Skin of body (tissue), 2 donors: Measurements from ENCODE around the gene OSBPL8. TPM values are rescaled to one million over a fixed set of nuclear protein-coding genes. Genes with fewer than 3 reads are reported as not detected.

Experiments
- DNase-seq: peaks from one replicate; lab custom pipeline; 2025; lab: John Stamatoyannopoulos, UW
- total RNA-seq: library from RNA; depleted of rRNA; stranded (reverse); fragments of >200 nt; gene quantifications from one replicate; pipeline ENCODE4 v1.2.3, GENCODE V29; 2014

Gene OSBPL8
- total RNA-seq, 1 donor from 2014 or later: 84.0 TPM

DNA sequence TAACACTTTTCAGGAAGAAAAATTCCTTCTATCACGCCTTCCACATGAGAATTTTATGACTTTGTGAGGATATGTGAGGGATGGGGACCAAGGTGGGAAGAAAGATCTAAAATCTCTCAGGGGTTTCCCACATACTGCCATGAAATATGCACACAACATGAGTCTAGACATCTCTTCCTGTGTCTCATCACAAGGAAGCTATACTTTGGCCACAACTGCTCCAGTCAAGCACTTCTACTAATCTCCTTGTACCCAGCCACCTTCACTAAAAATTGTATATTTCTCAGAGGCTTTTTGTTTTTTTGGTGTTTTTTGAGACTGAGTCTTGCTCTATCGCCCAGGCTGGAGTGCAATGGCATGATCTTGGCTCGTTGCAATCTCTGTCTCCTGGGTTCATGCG, 3.2 kb downstream of the OSBPL8 start:
- no peak for DNase-seq

DNA sequence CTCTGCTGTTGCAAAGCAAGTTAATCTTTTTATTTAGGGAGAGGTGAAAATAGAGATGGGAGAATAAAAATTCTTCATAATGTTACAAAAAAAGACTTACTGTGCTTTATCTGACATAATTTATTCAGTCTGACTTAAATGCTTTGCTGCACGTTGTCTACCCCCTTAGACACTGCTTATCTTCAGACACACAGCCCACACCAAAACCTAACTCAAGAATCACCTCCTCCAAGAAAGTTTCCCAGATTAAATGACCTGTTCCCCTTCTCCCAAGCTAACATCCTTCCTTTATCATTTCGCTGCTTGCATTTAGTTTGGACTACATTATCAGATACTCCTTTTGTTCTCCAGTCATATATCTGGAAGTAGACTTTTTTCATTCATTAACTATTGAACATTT, 3.8 kb downstream of the OSBPL8 start:
- no peak for DNase-seq

DNA sequence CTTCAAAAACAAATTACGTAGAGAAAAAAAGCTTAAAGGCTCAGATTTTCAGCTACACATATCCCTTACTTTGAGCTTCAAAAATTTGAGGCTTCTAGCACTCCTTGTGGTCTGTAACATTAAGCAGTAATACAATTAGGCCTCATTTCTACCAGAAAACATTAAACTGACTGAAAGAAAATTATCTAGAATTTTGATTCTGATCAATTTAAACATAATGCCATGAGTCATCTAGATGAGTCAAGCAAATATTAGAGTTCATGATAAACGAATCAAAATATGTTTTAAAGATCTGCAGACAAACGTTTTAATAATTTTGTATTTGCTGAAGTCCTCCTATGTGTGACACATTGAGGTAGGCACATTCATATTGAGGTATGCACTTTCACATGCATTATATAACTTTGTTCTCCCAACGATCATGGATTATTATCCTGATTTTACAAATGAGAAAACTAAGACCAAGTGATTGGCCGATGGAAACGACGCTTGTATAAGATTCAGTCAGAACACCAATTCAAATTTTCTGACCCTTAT, 4.3 kb downstream of the OSBPL8 start:
- DNase-seq: no peak

DNA sequence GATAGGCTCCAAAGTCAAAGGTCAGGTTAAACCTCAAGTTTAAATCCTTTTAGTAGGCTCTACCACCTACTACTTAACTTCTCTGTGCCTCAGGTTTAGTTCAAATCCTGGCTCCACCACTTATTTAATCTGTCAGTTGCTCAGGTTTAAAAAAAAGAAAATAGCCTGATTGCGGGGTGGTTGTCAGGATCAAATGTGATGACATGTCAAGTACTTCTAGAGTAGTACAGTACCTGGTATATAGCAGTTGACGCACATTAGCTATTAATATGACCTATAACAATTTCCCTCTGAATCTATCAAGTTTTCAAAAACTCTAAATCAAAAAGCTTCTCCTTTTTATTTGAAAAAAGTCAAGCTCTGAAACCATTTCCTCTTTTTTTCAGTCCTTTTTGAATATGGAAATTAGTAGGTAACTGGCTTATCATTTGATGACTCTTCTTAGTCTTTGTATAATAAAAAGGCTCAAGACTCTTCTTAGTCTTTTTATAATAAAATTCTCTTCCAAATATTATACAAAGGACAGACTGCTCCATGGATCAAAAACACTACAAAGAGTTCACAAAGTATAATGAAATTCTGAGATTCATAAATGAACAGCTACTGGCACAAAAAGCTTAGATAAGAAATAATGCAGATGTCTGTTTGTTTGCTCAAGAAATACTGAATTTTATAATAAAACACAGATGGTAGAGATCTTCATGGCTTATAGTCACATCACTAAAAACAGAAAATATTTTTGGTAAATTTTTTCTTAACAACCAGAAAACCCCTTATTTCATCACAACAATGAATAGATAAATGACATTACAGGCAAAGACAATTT, 5.0 kb downstream of the OSBPL8 start:
- DNase-seq: no peak

DNA sequence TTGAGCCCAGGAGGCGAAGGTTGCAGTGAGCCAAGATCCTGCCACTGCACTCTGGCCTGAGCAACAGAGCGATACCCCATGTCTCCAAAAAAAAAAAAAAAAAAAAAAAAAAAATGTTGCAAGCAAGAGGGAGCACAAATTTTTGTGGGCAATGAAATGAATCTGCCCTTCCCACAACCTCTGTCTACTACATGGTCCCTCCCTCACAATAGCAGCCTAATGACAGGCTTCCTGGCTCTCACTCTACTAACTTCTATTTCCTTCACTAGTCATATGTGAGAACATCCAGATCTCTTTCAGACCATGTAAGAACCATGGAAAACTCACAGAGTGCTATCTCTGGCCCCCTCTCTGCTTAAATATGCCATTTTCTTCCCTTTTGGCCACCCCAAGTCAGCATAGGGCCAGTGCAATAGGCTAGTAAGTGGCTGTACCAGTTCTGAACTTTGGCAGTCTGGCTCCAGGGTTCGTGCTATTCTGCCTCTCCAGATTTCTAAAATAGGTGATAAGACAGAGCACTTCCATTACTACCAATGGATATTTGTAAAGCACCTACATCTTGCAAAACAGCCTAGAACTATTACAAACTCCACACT, 7.1 kb downstream of the OSBPL8 start:
- DNase-seq: no peak

DNA sequence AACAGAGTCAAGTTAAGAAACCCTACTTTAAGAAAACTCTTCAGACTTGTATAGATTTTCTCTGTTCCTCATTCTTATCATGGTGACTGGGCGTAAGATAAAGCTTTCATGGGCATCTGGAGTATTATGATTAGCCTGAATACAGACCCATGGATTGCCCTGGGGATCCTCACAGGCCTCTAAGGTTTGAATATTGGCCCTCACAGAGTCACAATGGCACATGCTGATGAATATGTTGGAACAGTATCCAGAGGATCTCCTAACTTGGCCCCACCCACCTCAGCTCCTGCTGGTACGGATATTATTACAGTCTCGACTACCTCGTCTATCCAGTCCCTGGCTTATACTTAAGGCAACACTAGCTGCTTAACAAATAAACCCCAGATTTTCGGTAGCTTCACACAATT, 8.1 kb downstream of the OSBPL8 start:
- no peak for DNase-seq

DNA sequence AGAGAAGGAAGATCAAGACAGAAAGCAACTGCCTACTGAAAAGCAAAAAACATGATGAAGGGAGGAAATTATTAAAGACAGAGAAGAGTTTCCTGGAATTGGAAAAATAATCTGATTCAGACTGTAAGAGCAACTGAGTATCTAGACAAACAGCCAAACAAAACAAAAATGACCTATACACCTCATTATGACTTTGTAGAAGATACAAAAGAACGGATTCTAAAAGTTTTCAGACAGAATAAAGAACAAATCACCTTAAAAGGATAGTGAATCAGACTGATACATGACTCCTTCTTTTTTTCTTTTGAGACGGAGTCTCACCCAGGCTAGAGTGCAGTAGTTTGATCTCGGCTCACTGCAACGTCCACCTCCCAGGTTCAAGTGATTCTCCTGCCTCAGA, 10.4 kb downstream of the OSBPL8 start:
- DNase-seq: no peak

DNA sequence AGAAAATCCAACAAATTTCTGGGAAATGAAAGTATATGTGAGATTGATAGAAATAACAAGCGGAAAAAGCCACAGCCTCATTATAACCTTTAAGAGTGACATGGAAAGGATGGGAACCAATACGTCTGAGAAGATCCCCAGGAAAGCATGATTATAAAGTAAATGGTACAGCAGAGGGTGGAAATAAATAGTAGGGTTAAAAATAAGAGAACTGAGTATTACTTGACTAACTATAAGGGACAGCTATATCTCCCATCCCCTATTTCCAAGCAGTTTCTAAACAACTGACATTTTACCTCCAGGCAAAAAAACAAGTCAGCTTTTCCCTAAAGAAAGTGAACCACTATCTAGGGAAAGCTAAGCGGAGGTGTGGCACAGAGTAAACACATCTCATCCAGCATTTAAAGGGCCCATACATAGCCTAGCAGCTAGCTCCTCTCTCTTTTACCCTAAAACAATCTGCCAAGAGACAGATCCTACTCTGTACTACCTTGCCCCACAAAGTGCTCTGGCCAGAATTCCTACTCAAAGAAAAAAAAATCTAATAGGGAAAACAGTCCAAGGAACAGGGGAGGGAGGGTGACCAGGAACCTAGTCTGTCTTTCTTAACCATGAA, 11.2 kb downstream of the OSBPL8 start:
- no peak for DNase-seq

DNA sequence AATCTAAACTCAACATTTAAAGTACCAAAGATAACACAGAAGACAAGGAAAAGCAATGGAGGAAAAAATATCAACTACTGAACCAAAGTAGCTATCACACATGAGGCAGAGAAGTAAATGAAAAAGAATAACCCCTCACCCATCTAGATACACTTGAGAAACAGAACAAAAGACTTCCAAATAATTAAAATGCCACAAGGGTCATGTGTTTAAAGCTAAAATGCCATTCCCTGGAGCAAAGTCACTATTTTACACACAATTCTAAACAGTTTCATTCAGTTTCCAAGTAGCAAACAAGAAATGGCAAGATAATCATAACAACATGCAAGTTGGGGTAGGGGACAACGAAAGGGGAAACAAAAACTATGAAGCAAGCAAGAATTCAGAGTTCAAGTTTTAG, 12.0 kb downstream of the OSBPL8 start:
- no peak for DNase-seq

DNA sequence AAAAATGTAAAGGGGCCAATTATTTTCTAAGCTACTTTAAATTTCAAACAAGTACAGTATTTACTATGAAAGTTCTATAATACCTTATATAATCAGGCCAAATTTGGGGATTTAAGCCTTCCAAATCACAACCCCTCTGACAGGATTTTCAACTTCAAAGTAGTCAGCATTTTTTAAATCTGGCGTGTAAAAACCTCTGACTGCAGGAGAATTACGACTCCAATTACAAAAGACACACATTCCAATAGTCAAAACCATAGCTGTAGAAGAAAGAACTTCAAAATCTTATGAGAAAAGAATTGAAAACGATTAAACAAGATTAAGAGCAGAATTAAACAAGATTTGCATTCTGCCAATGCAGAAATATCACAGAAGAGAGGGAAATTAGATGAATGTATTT, 12.7 kb downstream of the OSBPL8 start:
- DNase-seq: no peak

DNA sequence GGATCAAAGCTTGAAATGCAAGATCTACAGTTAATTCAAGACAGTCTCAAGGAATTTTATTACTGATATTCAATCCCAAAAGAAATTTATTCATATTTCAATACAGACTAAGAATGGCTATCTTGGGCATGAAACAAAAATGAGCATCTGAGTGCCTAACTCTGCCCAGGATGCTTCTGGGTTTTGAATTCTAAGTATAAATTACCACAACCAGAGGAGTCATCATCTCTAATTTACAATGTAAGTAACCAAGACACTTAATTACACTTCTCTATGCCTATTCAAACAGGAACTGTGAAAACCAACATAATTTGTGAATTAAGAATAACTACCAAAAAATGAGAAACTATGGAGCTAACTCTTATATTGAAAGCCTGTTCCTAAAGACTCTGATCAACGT, 14.1 kb downstream of the OSBPL8 start:
- DNase-seq: no peak

DNA sequence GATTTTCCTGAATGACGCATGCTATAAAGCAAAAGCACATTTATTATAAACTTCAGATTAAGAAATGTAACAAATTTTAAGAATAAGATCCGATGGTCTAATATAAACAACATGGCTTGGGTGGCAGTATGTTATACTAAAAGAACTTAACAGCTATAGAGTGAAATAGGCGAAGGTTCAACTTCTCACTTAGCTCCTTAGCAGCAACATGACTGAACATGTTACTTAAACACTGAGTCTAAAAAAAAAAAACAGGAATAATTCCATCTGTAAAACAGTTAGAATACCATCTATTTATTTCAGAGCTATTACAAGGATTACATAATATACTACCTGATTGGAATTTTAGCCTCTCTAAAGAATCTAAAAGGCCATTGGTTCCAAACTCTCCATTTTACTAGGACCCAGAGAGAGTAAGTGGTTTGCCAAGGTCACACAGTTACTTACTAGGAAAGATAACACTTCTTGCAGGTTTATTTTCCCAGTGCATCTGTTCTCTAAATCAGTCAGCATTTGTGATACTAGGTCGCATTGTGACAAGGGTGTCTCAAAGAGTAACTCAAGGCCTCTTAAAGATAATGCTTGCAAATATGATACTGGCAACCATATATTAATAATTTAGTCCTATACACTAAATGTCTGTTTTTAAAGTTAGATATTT, 14.8 kb downstream of the OSBPL8 start:
- DNase-seq: no peak

DNA sequence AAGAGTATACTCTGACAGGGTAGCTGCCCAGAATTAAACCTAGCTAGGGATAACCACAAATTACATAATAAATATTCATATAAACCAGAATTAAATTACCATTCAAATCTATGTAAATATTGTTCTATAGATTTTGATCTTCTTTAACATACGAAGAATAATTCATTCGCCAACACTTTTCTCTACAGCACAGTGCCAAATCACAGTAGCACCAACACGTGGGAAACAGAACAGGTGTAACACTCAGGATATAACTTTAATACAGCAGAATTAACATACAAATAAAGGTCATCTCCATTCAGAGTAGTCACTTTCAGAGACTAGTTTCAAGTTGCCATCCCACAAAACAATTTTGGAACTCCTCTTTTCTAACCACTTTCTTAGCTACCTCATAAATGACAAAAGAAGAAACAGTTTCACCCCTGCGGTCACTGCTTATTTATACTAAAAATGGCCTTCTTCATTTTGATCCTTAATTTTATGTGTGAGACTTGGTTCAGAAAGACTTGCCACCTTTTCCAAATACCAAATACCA, 15.7 kb downstream of the OSBPL8 start:
- no peak for DNase-seq

DNA sequence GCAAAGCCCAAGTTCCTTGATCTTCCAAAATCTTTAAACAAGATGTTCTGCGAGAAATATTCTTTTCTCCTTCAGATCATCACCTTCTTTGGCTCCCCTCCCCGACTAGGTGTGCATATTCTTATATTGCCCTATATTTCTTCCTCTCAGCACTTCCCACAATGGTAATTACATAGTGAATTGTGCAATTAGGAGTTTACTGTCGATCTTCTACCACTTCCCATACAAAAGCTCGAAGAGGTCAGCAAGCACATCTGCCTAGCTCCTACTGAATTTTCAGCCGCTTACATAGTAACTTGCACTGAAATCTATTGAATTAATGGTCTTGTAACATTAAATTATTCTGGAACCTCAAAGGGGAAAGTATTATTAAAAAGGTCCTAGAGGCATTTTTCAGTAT, 16.7 kb downstream of the OSBPL8 start:
- no peak for DNase-seq

DNA sequence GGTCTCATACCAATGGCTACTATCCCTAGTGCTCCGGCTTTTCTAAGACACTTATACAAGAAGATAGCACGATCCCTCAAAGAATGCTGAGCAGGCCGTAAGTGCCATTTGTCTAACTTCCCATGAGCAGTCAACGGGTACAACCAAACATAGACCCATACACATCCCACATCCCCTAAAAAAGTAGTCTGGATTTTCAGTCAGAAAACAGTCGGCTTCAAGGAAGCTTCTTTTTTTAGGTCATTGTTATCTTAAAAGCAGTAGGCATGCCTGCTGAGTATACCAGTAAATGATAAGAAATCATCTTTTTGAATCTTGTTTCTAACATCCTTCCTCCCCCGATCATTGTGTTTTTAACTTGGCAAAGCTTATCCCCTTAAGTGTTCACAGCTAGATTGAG, 19.8 kb downstream of the OSBPL8 start:
- DNase-seq: no peak

DNA sequence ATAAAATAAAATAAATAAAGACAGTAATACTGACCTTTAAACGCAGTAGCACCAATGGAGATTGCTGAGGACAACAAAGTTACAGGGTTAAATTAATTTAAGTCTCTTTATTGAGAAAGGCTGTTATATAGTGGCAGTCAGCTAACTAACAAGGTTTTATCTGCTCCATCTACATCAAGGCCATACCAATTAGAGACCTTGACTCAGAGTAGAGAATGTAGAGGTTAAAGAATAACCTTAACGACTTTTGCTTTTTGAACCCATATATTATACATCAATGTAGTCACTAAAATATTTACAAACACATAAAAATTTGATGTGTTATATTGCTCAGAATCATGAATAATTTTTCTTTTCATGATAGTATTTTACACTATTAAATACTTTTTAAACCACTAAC, 21.6 kb downstream of the OSBPL8 start:
- no peak for DNase-seq

DNA sequence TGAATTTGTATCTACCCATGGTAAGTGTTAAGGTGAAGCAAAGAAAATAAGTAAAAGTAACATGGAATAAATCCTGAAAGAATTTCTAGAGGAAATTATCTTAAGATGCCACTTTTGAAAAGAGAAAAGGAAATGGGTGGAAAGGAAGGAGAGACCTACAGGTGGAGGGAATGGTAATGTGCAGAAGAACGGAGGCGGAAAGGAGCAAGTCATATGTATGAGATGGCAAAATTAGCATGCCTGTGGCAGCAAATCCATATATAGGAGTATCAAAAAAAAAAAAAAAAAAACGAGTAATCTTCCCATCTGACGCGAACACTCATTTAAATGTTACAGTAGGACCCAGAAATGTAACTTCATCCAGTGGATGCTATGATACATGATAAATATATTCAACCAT, 23.0 kb downstream of the OSBPL8 start:
- no peak for DNase-seq

DNA sequence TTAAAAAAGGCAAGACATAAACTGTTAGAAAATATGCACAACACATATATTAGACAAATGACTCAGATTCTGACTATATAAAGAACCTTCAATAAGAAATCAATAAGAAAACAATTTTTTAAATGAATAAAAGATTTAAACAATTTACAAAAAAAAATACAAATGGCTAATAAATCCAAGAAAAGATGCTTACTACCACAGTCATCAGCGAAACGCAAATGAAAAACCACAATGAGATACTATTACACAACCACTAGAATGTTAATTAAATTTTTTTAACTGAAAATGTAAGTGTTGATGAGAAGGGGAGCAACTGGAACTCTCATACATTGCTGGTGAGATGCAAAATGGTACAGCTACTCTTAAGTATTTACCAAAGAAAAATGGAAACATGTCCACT, 24.4 kb downstream of the OSBPL8 start:
- no peak for DNase-seq

DNA sequence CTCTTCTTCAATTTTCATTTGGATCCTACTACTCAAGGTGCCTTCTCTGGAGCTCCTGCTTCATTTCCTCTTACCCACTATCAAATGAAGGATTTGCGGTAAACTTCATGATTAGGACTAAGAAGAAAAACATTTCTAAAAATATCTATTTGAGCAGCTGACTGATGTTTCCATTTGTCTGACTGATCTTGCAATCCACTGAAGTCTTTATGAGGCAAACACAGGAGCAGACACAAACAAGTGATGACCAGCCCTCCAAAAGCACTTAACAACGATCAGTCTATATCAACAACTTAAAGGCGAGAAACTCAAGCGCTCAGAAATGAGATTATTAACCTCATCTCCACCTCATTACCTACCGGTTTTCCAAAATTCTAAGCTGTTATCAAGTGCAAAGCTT, 26.2 kb downstream of the OSBPL8 start:
- DNase-seq: no peak

DNA sequence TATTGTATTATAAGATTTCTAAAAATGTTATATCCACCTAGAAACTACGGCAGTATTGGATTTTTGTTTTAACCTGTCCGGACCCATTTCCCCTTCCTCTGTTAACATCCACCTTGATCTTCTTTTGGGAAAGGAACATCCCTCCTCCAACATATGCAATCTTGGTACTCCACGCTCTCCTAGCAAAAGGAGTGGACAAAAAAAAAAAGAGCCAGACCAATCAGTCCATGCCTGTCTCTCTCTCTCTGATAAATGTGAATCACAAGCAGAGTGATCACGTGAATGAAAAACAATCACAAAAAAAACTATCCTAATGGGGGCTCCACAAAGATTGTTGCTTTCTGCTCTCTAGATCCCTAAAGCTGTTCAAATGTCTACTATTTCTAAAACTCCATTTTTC, 27.1 kb downstream of the OSBPL8 start:
- DNase-seq: no peak

DNA sequence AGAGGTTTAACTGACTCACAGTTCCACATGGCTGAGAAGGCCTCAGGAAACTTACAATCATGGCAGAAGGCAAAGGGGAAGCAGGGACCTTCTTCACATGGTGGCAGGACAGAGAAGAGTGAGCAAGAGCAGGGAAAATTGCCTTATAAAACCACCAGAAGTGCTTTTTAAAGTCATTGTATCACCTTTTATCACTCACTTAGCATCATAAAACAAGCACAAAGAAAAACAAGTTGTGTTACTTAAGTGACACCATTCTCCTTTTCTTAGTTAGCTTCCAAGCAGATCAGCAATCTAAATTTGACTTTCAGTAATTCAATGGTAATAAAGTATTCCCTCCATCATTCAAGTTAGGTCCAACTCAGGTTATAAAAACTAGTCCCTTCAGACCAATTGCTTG, 28.5 kb downstream of the OSBPL8 start:
- DNase-seq: no peak

DNA sequence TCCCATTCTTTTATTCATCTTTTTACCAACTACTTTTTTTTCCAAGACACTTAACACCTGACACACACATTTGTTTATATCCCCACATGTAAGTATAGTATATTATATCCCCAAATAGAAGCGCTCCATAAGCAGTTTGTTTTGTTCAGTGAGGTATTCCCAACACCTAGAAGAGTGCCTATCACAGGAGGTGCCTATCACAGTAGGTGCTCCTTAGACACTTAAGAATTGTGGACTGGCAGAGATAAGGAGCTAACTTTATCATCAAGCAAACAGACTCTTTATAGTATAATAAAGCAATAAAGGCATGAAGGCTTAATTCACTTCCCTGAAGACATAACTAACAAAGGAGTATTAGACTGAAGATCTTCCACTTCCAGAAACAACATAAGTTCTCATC, 29.1 kb downstream of the OSBPL8 start:
- no peak for DNase-seq
